SK-N-MC (cell line): ENCODE results near the gene ANKRD11.
"Not testable (repeated sequence)": the region's sequence is repeated elsewhere in the genome, so short reads cannot be mapped to it uniquely, and the experiment has no call there.

Source experiments
- EZH2 ChIP-seq: fragments of 200-600 bp; sonication (generic); IDR thresholded peaks from one replicate; pipeline ENCODE4 v1.6.1; 2017; ENCODE audit warnings: antibody characterized with exemption
- POLR2AphosphoS5 ChIP-seq: IDR thresholded peaks from 2 replicates; pipeline ENCODE4 v1.6.1; 2012; ENCODE audit warnings: mild to moderate bottlenecking, low read depth, low read length, borderline replicate concordance

DNA sequence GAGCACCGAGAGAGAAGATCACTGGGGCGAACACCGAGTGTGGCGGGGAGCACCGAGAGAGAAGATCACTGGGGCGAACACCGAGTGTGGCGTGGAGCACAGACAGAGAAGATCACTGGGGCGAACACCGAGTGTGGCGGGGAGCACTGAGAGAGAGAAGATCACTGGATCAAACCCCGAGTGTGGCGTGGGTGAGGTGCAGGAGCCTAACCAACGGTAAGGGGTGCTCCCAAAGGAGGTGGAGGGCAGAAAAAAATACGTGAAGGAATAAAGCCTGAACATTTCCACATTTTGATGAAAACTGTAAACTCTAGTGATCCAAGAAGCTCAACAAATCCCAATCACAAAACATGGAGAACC, 100.2 kb downstream of the ANKRD11 start:
- not testable (repeated sequence) for TF ChIP-seq POLR2AphosphoS5, EZH2
